Measurements from ENCODE around the gene SH2D2A. TPM values are rescaled to one million over a fixed set of nuclear protein-coding genes. Genes with fewer than 3 reads are reported as not detected.

SH2D2A gene
- total RNA-seq, 4 donors from 2014 or later, result 6.0 TPM; not detected in 3

DNA sequence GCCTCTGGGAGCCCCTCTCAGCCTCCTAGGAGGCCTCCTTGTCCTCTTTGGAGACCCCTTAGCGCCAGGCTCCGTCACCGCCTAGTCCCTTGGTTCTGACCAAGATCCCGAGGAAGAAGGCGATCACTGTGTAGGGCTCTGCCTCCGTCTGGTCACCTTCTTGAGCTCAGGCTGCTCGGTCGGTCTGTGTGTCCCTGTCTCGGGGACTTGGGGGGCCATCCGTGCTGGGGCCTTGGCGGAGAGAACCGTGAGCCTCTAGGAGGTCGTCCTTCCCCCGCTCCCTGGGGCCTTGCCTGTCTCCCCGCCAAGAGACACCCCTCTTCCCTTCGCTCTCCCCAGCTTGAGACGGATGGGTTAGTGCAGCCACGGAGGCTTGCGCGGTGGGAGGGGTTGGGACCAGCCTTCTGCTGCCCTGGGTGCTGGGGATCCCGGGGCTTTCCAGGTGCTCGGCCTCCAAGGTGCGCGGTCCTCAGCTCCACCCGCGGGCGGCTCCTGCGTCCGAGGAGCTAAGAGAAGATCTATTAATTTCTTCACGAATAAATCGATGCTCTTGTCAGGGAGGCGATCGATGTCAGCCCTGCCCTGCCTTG is 43.0 kb upstream of the SH2D2A start:
- H3K4me1 ChIP-seq, result peaks cover 0 to 21% of the 10 kb centered on the region in 2 donors
- intact Hi-C loops (cut with DNase I; ENCODE audit: low total_unique reads), result no loop called here
- peaks cover 0 to 5% of the 10 kb centered on the region in 2 donors for H3K27me3 ChIP-seq
- H3K27ac ChIP-seq, result peak overlapping the region in 1 of 2 donors; percentile 63
- H3K36me3 ChIP-seq, result no peaks in the 10 kb centered on the region
- DNase-seq, result peak in 1 of 2 donors; percentile 32
- H3K4me3 ChIP-seq, result peak overlapping the region; percentile 14 to 41
- H3K9me3 ChIP-seq, result no peaks in the 10 kb centered on the region
- TF ChIP-seq POLR2A (IDR thresholded peaks at IDR 0.05), result peak in 1 of 2 donors; percentile 3
- TF ChIP-seq, protein P1, sequence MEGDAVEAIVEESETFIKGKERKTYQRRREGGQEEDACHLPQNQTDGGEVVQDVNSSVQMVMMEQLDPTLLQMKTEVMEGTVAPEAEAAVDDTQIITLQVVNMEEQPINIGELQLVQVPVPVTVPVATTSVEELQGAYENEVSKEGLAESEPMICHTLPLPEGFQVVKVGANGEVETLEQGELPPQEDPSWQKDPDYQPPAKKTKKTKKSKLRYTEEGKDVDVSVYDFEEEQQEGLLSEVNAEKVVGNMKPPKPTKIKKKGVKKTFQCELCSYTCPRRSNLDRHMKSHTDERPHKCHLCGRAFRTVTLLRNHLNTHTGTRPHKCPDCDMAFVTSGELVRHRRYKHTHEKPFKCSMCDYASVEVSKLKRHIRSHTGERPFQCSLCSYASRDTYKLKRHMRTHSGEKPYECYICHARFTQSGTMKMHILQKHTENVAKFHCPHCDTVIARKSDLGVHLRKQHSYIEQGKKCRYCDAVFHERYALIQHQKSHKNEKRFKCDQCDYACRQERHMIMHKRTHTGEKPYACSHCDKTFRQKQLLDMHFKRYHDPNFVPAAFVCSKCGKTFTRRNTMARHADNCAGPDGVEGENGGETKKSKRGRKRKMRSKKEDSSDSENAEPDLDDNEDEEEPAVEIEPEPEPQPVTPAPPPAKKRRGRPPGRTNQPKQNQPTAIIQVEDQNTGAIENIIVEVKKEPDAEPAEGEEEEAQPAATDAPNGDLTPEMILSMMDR (IDR thresholded peaks at IDR 0.05), result no peak

GRCh38 chr1:156858959-156859522 is 42.4 kb upstream of the SH2D2A start, which contains the start of gene INSRR:
Gene INSRR (minus strand): TSS chr1:156859117. CDS start chr1:156858621, 496 bp downstream.
- DNase-seq, result peak in 1 of 2 donors; percentile 50
- Histone ChIP-seq H3K27ac (peak within 1 kb of the TSS in 1 of 2 donors; percentile 63), H3K9me3 (no peaks in the 10 kb centered on the region), H3K4me1 (peaks cover 0 to 21% of the 10 kb centered on the region in 2 donors), H3K36me3 (no peaks in the 10 kb centered on the region), H3K4me3 (peak within 1 kb of the TSS; percentile 14 to 41), H3K27me3 (peaks cover 0 to 5% of the 10 kb centered on the region in 2 donors)
- TF ChIP-seq, protein P1 (IDR thresholded peaks at IDR 0.05), result no peak
- TF ChIP-seq POLR2A (IDR thresholded peaks at IDR 0.05), result no peak
- intact Hi-C loops (cut with DNase I; ENCODE audit: low total_unique reads), result no loop called here

GRCh38 chr1:156858555-156858956 is 41.9 kb upstream of the SH2D2A start:
- no peaks in the 10 kb centered on the region for H3K9me3 ChIP-seq
- TF ChIP-seq POLR2A (IDR thresholded peaks at IDR 0.05), result no peak
- TF ChIP-seq, protein P1 (IDR thresholded peaks at IDR 0.05), result no peak
- DNase-seq, result no peak
- peaks cover 0 to 21% of the 10 kb centered on the region in 2 donors for H3K4me1 ChIP-seq
- no peaks in the 10 kb centered on the region for H3K36me3 ChIP-seq
- peaks cover 0 to 5% of the 10 kb centered on the region in 2 donors for H3K27me3 ChIP-seq
- intact Hi-C loops (cut with DNase I; ENCODE audit: low total_unique reads), result no loop called here
- peak overlapping the region in 1 of 2 donors; percentile 41 for H3K4me3 ChIP-seq
- H3K27ac ChIP-seq, result peak overlapping the region in 1 of 2 donors; percentile 4

GRCh38 chr1:156857532-156857931 is 40.9 kb upstream of the SH2D2A start:
- Histone ChIP-seq H3K4me3 (no peak overlapping the region), H3K27me3 (peaks cover 0 to 5% of the 10 kb centered on the region in 2 donors), H3K4me1 (peaks cover 0 to 21% of the 10 kb centered on the region in 2 donors), H3K36me3 (no peaks in the 10 kb centered on the region), H3K9me3 (no peaks in the 10 kb centered on the region), H3K27ac (no peak overlapping the region)
- intact Hi-C loops (cut with DNase I; ENCODE audit: low total_unique reads), result no loop called here
- no peak for TF ChIP-seq POLR2A (IDR thresholded peaks at IDR 0.05)
- TF ChIP-seq, protein P1 (IDR thresholded peaks at IDR 0.05), result no peak
- DNase-seq, result no peak

DNA sequence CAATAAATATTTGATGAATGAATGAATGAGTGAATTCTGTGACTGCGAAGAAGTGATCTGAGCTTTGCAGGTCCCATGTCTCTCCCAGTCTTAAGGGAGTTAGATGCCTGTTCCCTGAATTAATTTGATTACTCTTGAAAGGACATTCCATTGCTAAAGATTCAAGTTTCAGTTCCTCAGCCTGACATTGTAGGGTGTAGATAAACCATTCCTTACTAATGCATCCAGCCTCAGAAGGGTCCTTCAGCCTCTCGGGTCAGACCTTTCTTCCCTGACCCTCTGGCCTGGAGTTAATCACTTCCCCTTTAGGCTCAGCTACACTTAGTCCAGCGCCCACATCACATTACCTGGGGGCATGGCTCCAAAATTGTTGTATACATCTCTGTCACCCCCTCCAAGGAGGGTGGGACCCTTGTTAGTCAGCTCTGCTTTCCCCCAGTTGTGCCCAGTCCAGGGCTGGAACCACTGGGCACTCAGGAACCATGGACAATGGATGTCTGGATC is 39.7 kb upstream of the SH2D2A start:
- H3K27me3 ChIP-seq, result peaks cover 0 to 3% of the 10 kb centered on the region in 2 donors
- intact Hi-C loops (cut with DNase I; ENCODE audit: low total_unique reads), result no loop called here
- no peaks in the 10 kb centered on the region for H3K36me3 ChIP-seq
- no peak overlapping the region for H3K27ac ChIP-seq
- no peak for TF ChIP-seq POLR2A (IDR thresholded peaks at IDR 0.05)
- TF ChIP-seq, protein P1 (IDR thresholded peaks at IDR 0.05), result no peak
- peaks cover 0 to 21% of the 10 kb centered on the region in 2 donors for H3K4me1 ChIP-seq
- DNase-seq, result no peak
- H3K9me3 ChIP-seq, result no peaks in the 10 kb centered on the region
- H3K4me3 ChIP-seq, result no peak overlapping the region

Data from uterus (tissue), 4 donors.